Iris pigment epithelial cell (primary cell): ENCODE results near the gene TRPV4.

Experiments
- DNase-seq: peaks from one replicate; pipeline ENCODE4 v3.0.0-alpha.2; 2011; ENCODE audit warnings: low read depth

TRPV4 gene

DNA sequence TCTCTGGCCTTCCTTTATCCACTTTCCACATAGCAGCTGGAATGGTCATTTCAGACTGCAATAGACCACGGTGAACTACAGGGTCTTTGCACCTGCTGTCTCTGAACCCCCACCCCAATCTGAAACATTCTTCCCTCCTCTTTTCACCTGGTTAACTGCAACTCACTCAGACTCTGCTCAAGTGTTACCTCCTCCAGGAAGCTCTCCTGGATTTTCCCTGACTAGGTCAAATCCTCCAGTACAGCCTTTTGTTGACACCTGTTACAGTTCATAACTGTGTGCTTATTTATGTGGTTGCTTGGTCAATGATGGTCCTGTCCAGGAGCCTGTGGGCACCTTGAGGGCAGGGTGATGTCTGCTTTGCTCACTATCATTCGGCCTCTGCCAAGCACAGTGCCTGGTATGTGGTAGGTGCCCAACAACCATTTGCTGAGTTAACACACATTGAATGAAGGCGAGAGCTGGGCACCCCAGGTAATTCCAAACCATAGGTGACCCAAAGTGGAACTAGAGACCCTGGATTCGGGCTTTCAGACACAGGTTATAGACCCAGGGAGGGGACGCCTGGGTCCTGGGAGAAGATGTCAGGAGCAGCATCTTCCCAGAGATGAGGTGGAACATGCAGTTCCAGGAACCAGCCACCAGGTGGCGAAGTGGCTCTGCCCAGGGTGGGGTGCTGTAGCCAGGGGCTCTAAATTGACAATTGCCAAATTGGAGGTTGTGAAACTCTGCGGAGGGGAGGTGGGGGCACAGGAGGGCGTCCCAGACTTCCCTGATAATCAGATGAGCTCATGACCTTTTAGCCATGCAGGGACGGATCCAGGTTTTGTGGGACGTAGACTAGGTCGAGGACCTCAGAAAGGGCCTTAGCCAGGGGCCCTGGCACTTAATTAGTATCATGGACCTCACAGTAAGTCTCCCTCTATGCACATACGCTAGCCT is 28.1 kb downstream of the TRPV4 start:
- peak; percentile 37 for DNase-seq

DNA sequence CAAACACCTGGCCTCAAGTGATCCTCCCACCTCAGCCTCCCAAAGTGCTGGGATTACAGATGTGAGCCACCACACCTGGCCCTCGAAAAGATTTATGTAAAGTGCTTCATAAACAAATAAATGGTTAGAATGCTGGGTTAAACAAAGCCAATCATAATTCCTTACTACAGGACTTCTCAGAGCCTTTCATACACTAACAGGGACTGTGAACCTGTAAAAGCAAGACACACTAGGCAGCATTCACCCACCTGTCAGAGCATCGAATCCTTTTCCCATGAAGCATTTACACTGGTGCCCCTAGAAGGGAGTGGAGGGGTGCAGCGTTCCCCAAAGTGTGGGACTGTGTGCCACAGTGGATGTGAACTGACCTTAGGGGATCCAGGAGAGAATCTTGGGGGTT is 29.5 kb downstream of the TRPV4 start:
- DNase-seq: no peak

DNA sequence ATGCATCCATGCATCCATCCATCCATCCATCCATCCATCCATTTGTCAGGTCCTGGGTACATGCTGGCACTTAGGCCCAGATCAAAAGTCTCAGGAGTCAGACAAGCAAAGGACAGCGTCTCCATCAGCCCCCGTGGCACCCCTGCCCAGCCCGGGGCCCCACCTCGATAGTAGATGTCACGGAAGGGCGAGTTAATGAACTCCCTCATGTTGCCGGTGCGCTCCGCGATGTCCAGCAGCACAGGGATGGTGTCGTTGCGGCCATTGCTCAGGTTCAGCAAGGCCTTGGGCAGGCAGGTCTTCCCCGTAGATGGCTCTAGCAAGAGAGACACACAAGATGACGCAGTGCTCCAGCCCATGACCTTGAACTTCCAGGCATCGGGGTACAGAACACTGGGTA is 30.4 kb downstream of the TRPV4 start:
- no peak for DNase-seq

DNA sequence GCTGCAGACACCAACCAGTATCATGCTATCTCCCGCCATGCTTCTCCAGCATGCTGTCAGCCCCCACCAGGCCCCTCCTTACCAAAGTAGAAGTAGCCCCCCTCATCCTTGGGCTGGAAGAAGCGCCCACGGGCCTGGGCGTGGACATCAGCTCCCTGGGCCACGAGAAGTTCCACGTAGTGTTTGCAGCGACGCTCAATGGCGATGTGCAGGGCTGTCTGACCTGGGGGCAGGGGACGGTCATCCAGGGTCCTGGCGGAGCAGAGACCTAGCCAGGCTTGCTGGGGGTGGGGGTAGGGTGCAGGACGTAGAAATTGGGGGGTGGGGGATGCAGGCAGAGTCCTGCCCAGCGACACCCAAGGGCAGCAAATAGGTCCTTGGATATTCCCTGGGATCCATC is 32.7 kb downstream of the TRPV4 start:
- no peak for DNase-seq

DNA sequence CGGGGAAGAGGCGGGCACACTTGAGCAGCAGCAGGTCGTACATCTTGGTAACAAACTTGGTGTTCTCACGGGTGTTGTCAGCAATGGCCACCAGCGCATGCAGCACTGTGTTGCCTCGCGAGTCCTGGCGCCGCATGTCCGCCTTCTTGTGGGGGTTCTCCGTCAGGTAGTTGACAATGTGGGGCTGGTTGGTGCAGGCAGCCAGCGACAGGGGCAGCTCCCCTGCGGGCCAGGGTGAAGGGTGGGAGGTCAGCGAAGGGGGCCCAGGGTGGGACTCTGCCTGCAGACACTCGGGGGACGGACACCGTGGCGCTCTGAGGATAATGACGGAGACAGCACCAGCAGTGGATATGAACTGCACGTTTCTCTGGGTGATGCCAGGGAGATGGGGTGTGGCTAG is 34.5 kb downstream of the TRPV4 start:
- DNase-seq: no peak

DNA sequence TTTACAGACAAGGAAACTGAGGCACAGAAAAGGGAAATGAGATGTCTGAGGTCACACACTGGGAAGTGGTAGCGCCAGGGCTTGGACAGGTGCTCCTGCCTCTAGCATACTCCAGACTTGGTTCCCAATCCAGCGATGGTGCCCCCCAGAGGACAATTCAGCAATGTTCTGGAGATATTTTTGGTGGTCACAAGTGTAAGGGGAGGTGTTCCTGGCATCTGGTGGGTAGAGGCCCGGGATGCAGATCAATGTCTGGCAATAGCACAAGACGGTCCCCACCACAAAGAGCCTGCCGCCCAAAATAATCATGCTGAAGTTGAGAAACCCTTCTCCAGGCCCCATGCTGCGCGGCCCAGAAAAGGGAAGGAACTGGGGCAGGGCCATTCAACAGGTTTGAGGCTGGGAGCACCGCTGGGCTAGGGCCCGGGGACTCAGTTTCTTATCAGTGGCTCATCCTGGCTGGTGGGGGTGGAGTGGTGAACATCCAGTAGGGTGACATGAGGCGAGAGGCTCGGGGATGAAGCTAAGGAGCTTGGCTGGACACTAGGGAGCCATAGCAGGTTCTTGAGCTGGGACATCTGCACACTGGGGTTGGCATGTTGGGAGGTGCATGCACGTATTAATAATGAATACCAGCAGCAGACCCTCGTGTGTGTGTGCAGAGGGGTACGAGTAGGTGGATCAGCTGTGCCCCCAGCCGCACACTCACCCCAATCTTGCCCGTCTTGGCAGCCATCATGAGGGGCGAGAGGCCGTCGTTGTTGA is 35.1 kb downstream of the TRPV4 start:
- DNase-seq: peak; percentile 8

DNA sequence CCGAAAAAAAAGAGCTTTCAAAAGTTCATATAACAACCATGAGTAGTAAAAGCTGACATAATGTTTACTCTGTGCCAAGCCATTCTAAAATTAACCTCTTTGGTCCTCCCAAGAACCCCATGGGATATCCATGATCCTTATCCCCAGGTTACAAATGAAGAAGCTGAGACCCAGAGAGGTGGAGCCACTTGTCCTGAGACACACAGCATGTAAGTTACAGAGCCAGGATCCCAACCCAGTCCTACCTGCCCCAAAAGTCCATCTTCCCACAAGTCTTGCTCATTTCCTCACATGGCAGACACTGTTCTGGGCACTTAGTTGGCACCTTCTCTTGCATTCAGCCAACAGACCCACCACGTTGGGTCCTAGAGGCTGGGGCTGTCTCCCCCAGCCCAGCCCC is 37.1 kb downstream of the TRPV4 start:
- DNase-seq: no peak

DNA sequence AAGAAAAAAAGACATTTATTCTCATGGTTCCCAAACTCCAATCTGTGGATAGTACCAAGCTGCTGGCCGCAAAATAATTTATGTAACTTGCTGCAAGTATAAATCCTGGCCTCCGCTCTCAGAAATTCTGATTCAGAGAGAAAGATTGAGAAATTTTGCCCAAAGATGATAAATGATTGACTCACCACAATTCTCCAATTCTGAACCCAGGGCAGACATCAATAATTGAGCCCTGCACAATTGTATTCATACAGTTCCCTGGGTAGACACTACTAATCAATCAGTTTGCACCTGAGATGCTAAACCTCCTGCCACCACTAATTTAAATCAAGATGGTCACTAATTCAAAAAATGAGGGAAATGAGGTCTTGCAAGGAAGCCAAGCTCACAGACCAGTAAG is 38.2 kb downstream of the TRPV4 start:
- peak; percentile 77 for DNase-seq

DNA sequence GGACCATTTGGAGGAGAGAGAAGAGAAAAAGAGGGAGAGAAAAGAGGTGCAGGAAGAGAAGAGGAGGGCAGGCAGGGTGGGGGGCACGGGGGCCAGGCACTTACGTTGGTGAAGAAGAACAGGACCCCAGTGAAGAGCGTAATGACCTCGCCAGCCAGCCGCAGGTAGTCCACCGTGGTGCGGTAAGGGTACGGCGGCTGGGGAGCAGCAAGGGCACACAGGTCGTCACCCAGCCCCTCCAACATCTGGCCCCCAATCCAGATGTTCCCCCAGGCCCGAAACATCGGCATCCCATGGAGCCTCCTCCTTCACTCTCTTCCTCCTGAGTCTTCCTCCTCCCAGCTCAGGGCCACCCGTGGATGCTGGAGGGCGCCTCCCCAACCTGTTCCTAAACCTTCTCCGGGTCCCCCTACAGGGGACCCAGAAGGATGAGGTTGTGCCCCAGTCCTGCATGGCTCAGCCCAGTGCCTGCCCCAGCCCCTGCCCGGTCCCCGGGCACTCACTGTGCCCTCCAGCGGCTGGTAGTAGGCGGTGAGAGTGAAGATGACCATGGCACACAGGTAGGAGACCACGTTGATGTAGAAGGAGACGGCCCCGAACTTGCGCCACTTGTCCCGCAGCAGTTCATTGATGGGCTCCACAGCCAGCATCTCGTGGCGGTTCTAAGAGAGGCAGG is 39.2 kb downstream of the TRPV4 start:
- DNase-seq: no peak

DNA sequence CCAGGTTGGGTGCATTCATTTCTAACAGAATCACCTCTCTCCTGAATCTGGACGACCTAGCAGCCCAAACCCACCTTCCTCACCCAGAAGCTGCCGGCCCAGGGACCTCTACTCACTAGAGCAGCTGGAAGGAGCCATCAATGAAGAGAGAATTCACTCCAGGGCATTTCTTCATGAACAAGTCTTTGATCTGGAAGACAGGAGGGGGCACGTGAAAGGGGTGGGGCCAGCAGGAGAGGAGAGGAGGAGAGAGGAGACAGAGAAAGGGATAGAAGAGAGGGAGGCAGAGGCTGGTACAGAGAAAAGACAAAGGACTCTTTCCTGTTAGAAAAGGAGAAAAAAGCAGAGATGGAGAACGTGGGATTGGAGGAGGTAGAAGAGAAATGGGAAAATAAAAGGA is 39.8 kb downstream of the TRPV4 start:
- no peak for DNase-seq

DNA sequence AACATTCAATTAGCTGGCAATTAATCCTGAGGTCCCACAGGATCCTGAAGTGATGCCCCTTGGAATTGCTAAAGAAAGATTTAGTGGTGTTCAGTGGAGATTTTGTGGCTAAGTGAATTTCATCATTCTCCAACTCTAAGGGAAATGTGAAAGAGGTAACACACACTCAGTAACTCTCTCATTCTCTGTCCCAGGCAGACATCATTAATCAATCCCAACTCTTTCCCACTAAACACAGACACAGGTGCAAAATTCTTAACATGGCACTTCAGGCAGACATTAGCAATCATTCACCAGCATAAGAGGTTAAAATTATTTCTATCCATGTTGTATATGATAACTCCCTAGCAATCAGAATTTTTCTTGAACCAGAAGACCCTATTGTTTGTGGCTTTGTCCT is 40.2 kb downstream of the TRPV4 start:
- no peak for DNase-seq

DNA sequence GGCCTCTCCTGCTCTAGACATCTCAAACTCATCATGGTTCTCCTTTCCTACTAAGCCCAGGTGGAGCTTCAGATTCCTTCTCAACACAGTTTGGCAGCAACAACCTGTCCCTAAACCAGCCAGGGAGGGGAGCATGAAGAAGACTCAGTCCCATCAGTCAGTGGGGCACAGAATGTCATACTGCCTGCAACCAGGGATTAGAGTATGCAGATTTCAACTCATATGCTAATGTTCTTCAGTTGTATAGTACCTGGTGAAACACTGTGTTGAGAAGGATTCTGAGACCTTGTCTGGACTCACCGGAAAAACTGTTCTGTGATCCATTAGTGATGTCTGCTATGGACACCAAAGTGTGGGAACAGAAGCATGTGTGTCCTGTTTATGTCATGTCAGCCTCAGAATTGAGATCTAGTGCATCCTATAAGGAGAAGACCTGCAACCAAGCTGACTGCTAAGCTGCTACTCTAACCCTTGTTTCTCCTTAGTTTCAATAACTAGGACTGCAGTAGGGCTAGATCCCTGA is 43.6 kb downstream of the TRPV4 start:
- DNase-seq: no peak

DNA sequence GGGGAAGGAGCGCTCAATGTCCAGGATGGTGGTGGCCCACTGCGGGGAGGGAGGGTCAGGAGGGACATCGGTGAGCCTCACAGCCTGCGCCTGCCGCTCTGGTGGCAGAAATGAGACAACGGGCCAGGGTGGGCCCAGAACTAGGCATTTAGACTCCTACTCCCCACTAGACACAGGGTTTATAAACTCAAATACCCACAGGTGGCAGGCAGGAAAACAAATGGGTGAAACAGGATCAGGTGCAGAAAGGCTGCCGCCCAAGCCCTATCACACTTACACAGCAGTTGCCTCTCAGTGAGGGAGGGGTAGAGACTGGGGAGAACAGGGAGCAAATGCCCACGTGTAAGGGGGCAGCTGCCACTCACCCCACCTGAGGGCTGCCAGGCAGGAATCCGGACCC is 46.4 kb downstream of the TRPV4 start:
- DNase-seq: no peak

DNA sequence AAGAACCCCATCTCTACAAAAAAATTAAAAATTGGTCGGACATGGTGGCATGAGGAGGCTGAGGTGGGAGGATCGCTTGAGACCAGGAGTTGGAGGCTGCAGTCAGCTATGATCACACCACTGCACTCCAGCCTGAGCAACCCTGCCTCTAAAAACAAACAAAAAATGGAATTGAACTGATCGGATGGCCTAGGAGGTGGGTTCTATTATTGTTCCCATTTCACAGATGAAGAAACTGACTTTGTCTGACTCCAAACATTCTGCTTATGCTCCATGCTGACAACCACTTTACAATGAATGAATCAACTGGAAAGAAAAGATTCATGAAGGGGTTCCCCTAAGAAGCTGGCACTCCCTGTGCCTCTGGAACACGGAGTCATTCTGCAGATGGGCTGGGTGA is 47.3 kb downstream of the TRPV4 start:
- DNase-seq: no peak

DNA sequence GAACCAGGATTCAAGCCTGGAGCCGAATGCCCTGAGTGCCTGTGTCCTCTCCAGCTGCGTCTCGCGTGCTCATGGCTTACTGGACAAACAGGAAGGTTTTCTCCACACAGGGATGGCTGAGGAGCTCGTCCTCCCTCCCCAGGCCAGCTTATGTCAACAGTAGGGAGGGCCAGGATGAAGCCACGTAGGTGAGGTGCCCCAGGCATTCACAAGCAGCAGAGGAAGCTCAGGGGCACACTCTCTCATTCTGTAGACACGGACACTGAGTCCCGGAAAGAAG is 49.3 kb downstream of the TRPV4 start:
- no peak for DNase-seq

DNA sequence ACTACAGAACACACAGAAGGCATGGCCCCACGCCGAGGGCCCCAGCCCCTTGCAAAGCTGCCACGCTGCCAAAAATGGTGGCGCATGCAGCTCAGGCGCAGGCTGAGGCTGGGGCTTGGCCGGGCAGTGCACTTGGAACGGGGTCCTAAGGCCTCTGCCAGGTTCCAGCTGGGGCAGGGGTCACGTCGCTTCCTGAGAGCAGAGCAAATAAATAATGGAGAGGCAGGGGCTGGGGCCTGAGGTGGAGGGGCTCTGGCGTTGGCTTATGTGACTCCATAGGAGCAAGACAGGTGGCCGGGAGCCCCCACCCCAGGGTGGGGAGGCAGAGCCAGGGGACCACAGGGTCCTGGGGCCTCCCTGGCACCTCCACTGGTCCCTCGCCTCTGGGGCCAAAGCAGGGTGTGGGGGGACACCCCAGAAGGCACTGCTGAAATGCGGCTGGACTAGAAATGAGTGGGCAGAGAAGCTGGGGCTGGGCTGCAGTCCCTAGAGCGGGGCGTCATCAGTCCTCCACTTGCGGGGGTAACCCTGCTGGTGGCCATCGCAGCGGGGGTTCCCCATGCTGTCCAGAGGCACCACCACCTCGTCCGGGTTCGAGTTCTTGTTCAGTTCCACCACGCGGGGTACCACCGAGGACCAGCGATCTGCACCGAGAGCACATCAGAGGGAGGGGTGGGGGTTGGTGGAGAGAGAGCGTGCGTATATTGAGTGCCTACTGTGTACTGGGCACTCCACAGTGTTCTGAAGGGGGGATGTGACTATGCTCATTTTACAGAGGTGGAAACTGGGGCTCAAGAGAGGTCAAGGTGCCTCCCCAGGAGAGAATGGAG is 49.8 kb downstream of the TRPV4 start:
- DNase-seq: no peak

DNA sequence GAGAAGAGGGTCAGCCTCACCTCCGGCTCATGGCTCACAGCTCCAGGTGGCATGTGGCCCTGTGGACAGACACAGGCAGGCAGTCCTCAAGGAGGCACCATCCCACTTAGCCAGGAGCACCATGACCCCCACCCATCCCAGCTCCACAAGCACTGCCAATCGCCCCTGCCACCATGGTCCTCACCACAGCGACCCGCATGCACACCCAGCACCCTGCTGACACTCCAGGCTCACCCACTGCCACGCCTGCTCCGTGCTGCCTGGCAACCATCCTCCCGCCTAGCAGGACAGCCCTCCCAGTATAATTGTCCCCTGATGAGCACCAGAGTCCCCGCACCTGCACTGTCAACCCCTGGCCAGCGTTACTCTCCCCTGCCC is 50.9 kb downstream of the TRPV4 start:
- no peak for DNase-seq

DNA sequence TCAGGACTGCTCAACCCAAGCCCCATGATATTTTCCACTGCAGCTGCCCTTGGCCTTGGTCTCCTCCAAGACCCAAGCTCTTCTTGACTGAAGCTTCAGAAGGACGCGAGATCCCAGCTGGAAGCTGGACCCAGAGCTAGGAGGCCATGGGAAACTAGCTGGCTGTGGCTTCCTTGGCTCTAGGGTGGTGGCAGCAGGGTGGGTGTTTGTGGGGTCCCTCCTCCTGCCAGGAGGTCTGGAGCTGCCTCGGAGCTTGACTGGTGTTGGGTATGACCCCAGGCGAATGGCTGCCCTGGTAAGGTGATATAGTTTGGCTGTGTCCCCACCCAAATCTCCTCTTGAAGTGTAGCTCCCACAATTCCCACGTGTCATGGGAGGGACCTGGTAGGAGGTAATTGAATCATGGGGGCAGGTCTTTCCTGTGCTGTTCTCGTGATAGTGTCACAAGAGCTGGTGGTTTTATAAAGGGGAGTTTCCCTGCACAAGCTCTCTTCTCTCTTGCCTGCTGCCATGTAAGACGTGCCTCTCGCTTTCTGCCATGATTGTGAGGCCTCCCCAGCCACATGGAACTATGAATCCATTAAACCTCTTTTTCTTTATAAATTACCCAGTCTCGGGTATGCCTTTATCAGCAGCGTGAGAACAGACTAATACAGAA is 51.4 kb downstream of the TRPV4 start:
- DNase-seq: no peak

DNA sequence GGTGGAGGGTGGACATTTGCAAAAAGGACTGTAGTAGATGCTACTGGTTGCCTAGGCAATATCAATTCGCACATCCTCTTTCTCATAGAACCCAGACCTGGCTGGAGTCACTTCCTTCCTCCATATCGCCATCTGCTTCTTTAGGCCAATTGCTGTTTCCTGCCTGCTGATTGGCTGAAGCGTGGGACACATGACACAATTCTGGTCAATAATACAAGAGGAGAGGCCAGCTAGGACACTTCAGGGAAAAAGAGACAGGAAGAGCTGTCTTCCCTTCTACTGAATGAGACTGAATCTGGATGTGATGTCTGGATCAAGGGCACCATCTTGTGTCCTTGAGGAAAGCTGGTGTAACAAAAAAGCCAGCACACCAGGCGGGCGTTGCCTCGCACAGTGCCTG is 53.8 kb downstream of the TRPV4 start:
- DNase-seq: no peak

DNA sequence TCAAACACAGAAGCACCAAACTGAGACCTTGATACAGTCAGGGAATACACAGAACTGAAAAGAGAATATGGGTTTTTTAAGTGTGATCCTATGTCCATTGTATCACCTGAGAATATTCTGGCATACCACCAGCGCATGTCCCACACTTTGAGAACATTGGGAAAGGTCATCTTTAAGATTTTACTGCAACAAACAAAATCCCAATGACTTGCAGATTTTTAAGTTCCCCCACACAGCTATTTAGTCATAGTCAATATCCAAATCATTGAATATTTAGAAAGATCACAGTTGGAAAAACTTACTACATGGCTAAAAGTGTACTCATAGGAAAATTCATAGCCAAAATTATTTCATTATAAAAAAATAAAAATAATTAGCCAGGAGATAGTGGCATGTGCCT is 54.5 kb downstream of the TRPV4 start:
- no peak for DNase-seq

DNA sequence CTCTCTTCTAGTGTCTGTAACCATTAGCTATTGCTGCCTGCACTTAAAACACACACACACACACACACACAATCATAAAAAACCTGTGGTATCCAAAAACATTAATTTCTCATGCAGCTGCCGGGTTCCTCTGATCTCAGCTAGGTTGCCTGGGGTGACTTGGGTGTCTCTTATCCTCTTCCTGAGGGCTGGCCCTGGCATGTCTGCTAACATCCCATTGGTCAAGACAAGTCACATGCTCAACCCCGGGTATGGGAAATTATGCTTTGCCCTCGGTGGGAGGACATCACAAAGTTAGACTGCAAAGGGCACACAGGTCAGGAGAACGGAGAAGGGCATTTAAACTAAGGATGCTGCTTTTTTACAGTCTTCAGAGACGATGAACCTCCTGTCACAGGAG is 55.7 kb downstream of the TRPV4 start:
- DNase-seq: peak; percentile 59
